Sciatic nerve (tissue), 2 donors: ENCODE results near the gene KDM4D. TPM values are rescaled to one million over a fixed set of nuclear protein-coding genes. Genes with fewer than 3 reads are reported as not detected.
"Not testable (repeated sequence)": the region's sequence is repeated elsewhere in the genome, so short reads cannot be mapped to it uniquely, and the experiment has no call there.

Experiments
- ATAC-seq: fragments of 200-7000 bp; cut with Tn5 transposase; one replicate; pipeline ENCODE4 v1.9.1; 2020; ENCODE audit warnings: mild to moderate bottlenecking, moderate library complexity
- DNase-seq: peaks from one replicate; pipeline ENCODE4 v3.0.0-alpha.2; 2020; ENCODE audit warnings: low spot score
- intact Hi-C: fragments of 100-400 bp; cut with DNase I; formaldehyde crosslinking; loops from one replicate; pipeline ENCODE4 v1.14.2; 2022
- total RNA-seq: library from RNA; stranded (reverse); fragmentation: NEBNext Ultra II Directional; extraction: Animal tissue kit (Norgen Biotek cat#: 25700); gene quantifications from one replicate; pipeline ENCODE4 v1.2.1, GENCODE V29; 2021
- donor health status: DM: no; HTN: no; CAD: no.
- donor health status: DM: no; HTN: no; CAD: no.

The KDM4D gene
- total RNA-seq, result 0.80 TPM

- DNase-seq (peak; percentile 98), ATAC-seq (peak; percentile 100)
- intact Hi-C loops, result loop anchor here (5.0 kb wide), 1 partner anchor 94 kb away; the partner anchor contains the start of gene SRSF8
These were observed at the start of gene KDM4D, which contains the start of gene CWC15 for GRCh38 chr11:94973099-94973968. KDM4D (plus strand) TSS chr11:94973709; CDS start chr11:94997373, 23,664 bp downstream. CWC15 (minus strand) TSS chr11:94973556; CDS start chr11:94972185, 1,371 bp downstream.

GRCh38 chr11:94924171-94924572, 49.3 kb upstream of the KDM4D start:
- ATAC-seq (no peak), DNase-seq (no peak)
- intact Hi-C loops, result no loop called here

- ATAC-seq (no peak), DNase-seq (no peak)
- intact Hi-C loops, result no loop called here
These were observed 48.9 kb upstream of the KDM4D start for GRCh38 chr11:94924612-94925011.

- intact Hi-C loops, result no loop called here
- no peak for DNase-seq
- ATAC-seq, result no peak
These were observed 47.9 kb upstream of the KDM4D start for GRCh38 chr11:94925422-94926270.

GRCh38 chr11:94926271-94926625, 47.3 kb upstream of the KDM4D start:
- DNase-seq (no peak), ATAC-seq (peak; percentile 27)
- intact Hi-C loops, result no loop called here

- peak; percentile 92 for DNase-seq
- intact Hi-C loops, result no loop called here
These were observed 46.7 kb upstream of the KDM4D start for GRCh38 chr11:94926698-94927237.

GRCh38 chr11:94928117-94928990, 45.2 kb upstream of the KDM4D start:
- no peak for ATAC-seq
- intact Hi-C loops, result no loop called here

More at GRCh38 chr11:94926698-94927237, 46.7 kb upstream of the KDM4D start:
- peak; percentile 95 for ATAC-seq

GRCh38 chr11:94932072-94932471, 41.4 kb upstream of the KDM4D start:
- ATAC-seq, intact Hi-C loops, DNase-seq: not testable (repeated sequence)

More at GRCh38 chr11:94928117-94928990, 45.2 kb upstream of the KDM4D start:
- no peak for DNase-seq

GRCh38 chr11:94932503-94932902, 41.0 kb upstream of the KDM4D start:
- no peak for DNase-seq
- intact Hi-C loops, result no loop called here
- no peak for ATAC-seq

GRCh38 chr11:94933223-94934130, 40.0 kb upstream of the KDM4D start:
- intact Hi-C loops, result no loop called here
- ATAC-seq (peak; percentile 92), DNase-seq (no peak)

GRCh38 chr11:94934362-94934761, 39.1 kb upstream of the KDM4D start:
- peak; percentile 45 for ATAC-seq
- intact Hi-C loops, result no loop called here

GRCh38 chr11:94934846-94935245, 38.7 kb upstream of the KDM4D start:
- ATAC-seq (no peak), DNase-seq (no peak)
- intact Hi-C loops, result loop anchor here (5.0 kb wide), 1 partner anchor 1873 kb away; no protein-coding TSS in a partner anchor

More at GRCh38 chr11:94934362-94934761, 39.1 kb upstream of the KDM4D start:
- DNase-seq, result no peak

GRCh38 chr11:94938095-94939055, 35.1 kb upstream of the KDM4D start:
- intact Hi-C loops, result loop anchor here (5.0 kb wide), 1 partner anchor 1876 kb away; no protein-coding TSS in a partner anchor
- DNase-seq (peak; percentile 82), ATAC-seq (peak; percentile 91)

GRCh38 chr11:94939346-94939745, 34.2 kb upstream of the KDM4D start:
- no peak for ATAC-seq
- intact Hi-C loops, result loop anchor here (5.0 kb wide), 1 partner anchor 1877 kb away; no protein-coding TSS in a partner anchor

GRCh38 chr11:94941131-94941530, 32.4 kb upstream of the KDM4D start:
- ATAC-seq, result no peak
- intact Hi-C loops, result no loop called here
- DNase-seq, result no peak

More at GRCh38 chr11:94939346-94939745, 34.2 kb upstream of the KDM4D start:
- DNase-seq, result no peak

GRCh38 chr11:94946812-94947211, 26.7 kb upstream of the KDM4D start:
- ATAC-seq (no peak), DNase-seq (no peak)
- intact Hi-C loops, result no loop called here
